ENCODE results near the gene ATP8A2. TPM values are rescaled to one million over a fixed set of nuclear protein-coding genes. Genes with fewer than 3 reads are reported as not detected.

Gene ATP8A2
- total RNA-seq, 1 donor from 2014 or later: 2.1 TPM

GRCh38 chr13:25868490-25868889, 496.7 kb downstream of the ATP8A2 start:
- Histone ChIP-seq H3K9me3 (ENCODE audit: control insufficient read depth in 3 of 3, low read length in 3 of 3) (no peaks in the 10 kb centered on the region), H3K4me3 (ENCODE audit: low read length in 3 of 3) (no peak overlapping the region), H3K9ac (ENCODE audit: low read depth in 1 of 3, low read length in 3 of 3) (no peak overlapping the region), H3K36me3 (ENCODE audit: control insufficient read depth in 3 of 3, insufficient read depth in 3 of 3, low read length in 3 of 3) (no peaks in the 10 kb centered on the region), H3K4me1 (ENCODE audit: control insufficient read depth in 3 of 3, insufficient read depth in 3 of 3, low read length in 3 of 3) (peaks cover 20 to 30% (median 21%) of the 10 kb centered on the region in 3 donors), H3K27me3 (ENCODE audit: control insufficient read depth in 3 of 3, insufficient read depth in 3 of 3, low read length in 3 of 3) (no peaks in the 10 kb centered on the region), H3K27ac (ENCODE audit: low read depth, low read length) (no peak overlapping the region)

- H3K27me3 ChIP-seq (ENCODE audit: control insufficient read depth in 3 of 3, insufficient read depth in 3 of 3, low read length in 3 of 3): no peaks in the 10 kb centered on the region
- no peak overlapping the region for H3K9ac ChIP-seq (ENCODE audit: low read depth in 1 of 3, low read length in 3 of 3)
- H3K4me1 ChIP-seq (ENCODE audit: control insufficient read depth in 3 of 3, insufficient read depth in 3 of 3, low read length in 3 of 3): peaks cover 20 to 30% (median 21%) of the 10 kb centered on the region in 3 donors
- H3K9me3 ChIP-seq (ENCODE audit: control insufficient read depth in 3 of 3, low read length in 3 of 3): no peaks in the 10 kb centered on the region
- H3K4me3 ChIP-seq (ENCODE audit: low read length in 3 of 3): peak overlapping the region in 2 of 3 donors; percentile 32 to 45
- H3K36me3 ChIP-seq (ENCODE audit: control insufficient read depth in 3 of 3, insufficient read depth in 3 of 3, low read length in 3 of 3): no peaks in the 10 kb centered on the region
- no peak overlapping the region for H3K27ac ChIP-seq (ENCODE audit: low read depth, low read length)
Observed at GRCh38 chr13:25869941-25870340, 498.2 kb downstream of the ATP8A2 start.

GRCh38 chr13:25871389-25872125, 499.8 kb downstream of the ATP8A2 start:
- Histone ChIP-seq H3K27ac (ENCODE audit: low read depth, low read length) (no peak overlapping the region), H3K4me1 (ENCODE audit: control insufficient read depth in 3 of 3, insufficient read depth in 3 of 3, low read length in 3 of 3) (peaks cover 20 to 30% (median 21%) of the 10 kb centered on the region in 3 donors), H3K9ac (ENCODE audit: low read depth in 1 of 3, low read length in 3 of 3) (no peak overlapping the region), H3K4me3 (ENCODE audit: low read length in 3 of 3) (no peak overlapping the region), H3K9me3 (ENCODE audit: control insufficient read depth in 3 of 3, low read length in 3 of 3) (no peaks in the 10 kb centered on the region), H3K27me3 (ENCODE audit: control insufficient read depth in 3 of 3, insufficient read depth in 3 of 3, low read length in 3 of 3) (no peaks in the 10 kb centered on the region), H3K36me3 (ENCODE audit: control insufficient read depth in 3 of 3, insufficient read depth in 3 of 3, low read length in 3 of 3) (no peaks in the 10 kb centered on the region)

- no peaks in the 10 kb centered on the region for H3K9me3 ChIP-seq (ENCODE audit: control insufficient read depth in 3 of 3, low read length in 3 of 3)
- H3K4me1 ChIP-seq (ENCODE audit: control insufficient read depth in 3 of 3, insufficient read depth in 3 of 3, low read length in 3 of 3): peaks cover 20 to 30% (median 21%) of the 10 kb centered on the region in 3 donors
- peak overlapping the region in 1 of 3 donors; percentile 47 for H3K9ac ChIP-seq (ENCODE audit: low read depth in 1 of 3, low read length in 3 of 3)
- peak overlapping the region; percentile 65 for H3K27ac ChIP-seq (ENCODE audit: low read depth, low read length)
- H3K27me3 ChIP-seq (ENCODE audit: control insufficient read depth in 3 of 3, insufficient read depth in 3 of 3, low read length in 3 of 3): no peaks in the 10 kb centered on the region
- H3K36me3 ChIP-seq (ENCODE audit: control insufficient read depth in 3 of 3, insufficient read depth in 3 of 3, low read length in 3 of 3): no peaks in the 10 kb centered on the region
- H3K4me3 ChIP-seq (ENCODE audit: low read length in 3 of 3): no peak overlapping the region
Observed at GRCh38 chr13:25872481-25873241, 500.9 kb downstream of the ATP8A2 start.

- no peaks in the 10 kb centered on the region for H3K27me3 ChIP-seq (ENCODE audit: control insufficient read depth in 3 of 3, insufficient read depth in 3 of 3, low read length in 3 of 3)
- peaks cover 20 to 30% (median 21%) of the 10 kb centered on the region in 3 donors for H3K4me1 ChIP-seq (ENCODE audit: control insufficient read depth in 3 of 3, insufficient read depth in 3 of 3, low read length in 3 of 3)
- H3K9me3 ChIP-seq (ENCODE audit: control insufficient read depth in 3 of 3, low read length in 3 of 3): no peaks in the 10 kb centered on the region
- H3K4me3 ChIP-seq (ENCODE audit: low read length in 3 of 3): no peak overlapping the region
- no peaks in the 10 kb centered on the region for H3K36me3 ChIP-seq (ENCODE audit: control insufficient read depth in 3 of 3, insufficient read depth in 3 of 3, low read length in 3 of 3)
- H3K9ac ChIP-seq (ENCODE audit: low read depth in 1 of 3, low read length in 3 of 3): no peak overlapping the region
- H3K27ac ChIP-seq (ENCODE audit: low read depth, low read length): peak overlapping the region; percentile 65
Observed at GRCh38 chr13:25873242-25873612, 501.5 kb downstream of the ATP8A2 start.

- Histone ChIP-seq H3K4me1 (ENCODE audit: control insufficient read depth in 3 of 3, insufficient read depth in 3 of 3, low read length in 3 of 3) (peaks cover 20 to 30% (median 21%) of the 10 kb centered on the region in 3 donors), H3K4me3 (ENCODE audit: low read length in 3 of 3) (no peak overlapping the region), H3K36me3 (ENCODE audit: control insufficient read depth in 3 of 3, insufficient read depth in 3 of 3, low read length in 3 of 3) (no peaks in the 10 kb centered on the region), H3K27me3 (ENCODE audit: control insufficient read depth in 3 of 3, insufficient read depth in 3 of 3, low read length in 3 of 3) (no peaks in the 10 kb centered on the region), H3K9me3 (ENCODE audit: control insufficient read depth in 3 of 3, low read length in 3 of 3) (no peaks in the 10 kb centered on the region), H3K9ac (ENCODE audit: low read depth in 1 of 3, low read length in 3 of 3) (no peak overlapping the region), H3K27ac (ENCODE audit: low read depth, low read length) (no peak overlapping the region)
Observed at GRCh38 chr13:25874064-25874737, 502.4 kb downstream of the ATP8A2 start.

GRCh38 chr13:25874907-25875306, 503.1 kb downstream of the ATP8A2 start:
- no peaks in the 10 kb centered on the region for H3K36me3 ChIP-seq (ENCODE audit: control insufficient read depth in 3 of 3, insufficient read depth in 3 of 3, low read length in 3 of 3)
- peaks cover 15 to 25% (median 18%) of the 10 kb centered on the region in 3 donors for H3K4me1 ChIP-seq (ENCODE audit: control insufficient read depth in 3 of 3, insufficient read depth in 3 of 3, low read length in 3 of 3)
- no peak overlapping the region for H3K27ac ChIP-seq (ENCODE audit: low read depth, low read length)
- no peak overlapping the region for H3K4me3 ChIP-seq (ENCODE audit: low read length in 3 of 3)
- no peaks in the 10 kb centered on the region for H3K9me3 ChIP-seq (ENCODE audit: control insufficient read depth in 3 of 3, low read length in 3 of 3)
- H3K9ac ChIP-seq (ENCODE audit: low read depth in 1 of 3, low read length in 3 of 3): no peak overlapping the region
- no peaks in the 10 kb centered on the region for H3K27me3 ChIP-seq (ENCODE audit: control insufficient read depth in 3 of 3, insufficient read depth in 3 of 3, low read length in 3 of 3)

- Histone ChIP-seq H3K27ac (ENCODE audit: low read depth, low read length) (no peak overlapping the region), H3K4me1 (ENCODE audit: control insufficient read depth in 3 of 3, insufficient read depth in 3 of 3, low read length in 3 of 3) (peaks cover 10 to 19% (median 14%) of the 10 kb centered on the region in 3 donors), H3K9ac (ENCODE audit: low read depth in 1 of 3, low read length in 3 of 3) (no peak overlapping the region), H3K27me3 (ENCODE audit: control insufficient read depth in 3 of 3, insufficient read depth in 3 of 3, low read length in 3 of 3) (no peaks in the 10 kb centered on the region), H3K9me3 (ENCODE audit: control insufficient read depth in 3 of 3, low read length in 3 of 3) (no peaks in the 10 kb centered on the region), H3K4me3 (ENCODE audit: low read length in 3 of 3) (no peak overlapping the region), H3K36me3 (ENCODE audit: control insufficient read depth in 3 of 3, insufficient read depth in 3 of 3, low read length in 3 of 3) (no peaks in the 10 kb centered on the region)
Observed at GRCh38 chr13:25876247-25876646, 504.5 kb downstream of the ATP8A2 start.

GRCh38 chr13:25879466-25879865, 507.7 kb downstream of the ATP8A2 start:
- H3K9me3 ChIP-seq (ENCODE audit: control insufficient read depth in 3 of 3, low read length in 3 of 3): no peaks in the 10 kb centered on the region
- peaks cover 0 to 4% (median 4%) of the 10 kb centered on the region in 3 donors for H3K4me1 ChIP-seq (ENCODE audit: control insufficient read depth in 3 of 3, insufficient read depth in 3 of 3, low read length in 3 of 3)
- no peak overlapping the region for H3K9ac ChIP-seq (ENCODE audit: low read depth in 1 of 3, low read length in 3 of 3)
- no peak overlapping the region for H3K4me3 ChIP-seq (ENCODE audit: low read length in 3 of 3)
- no peak overlapping the region for H3K27ac ChIP-seq (ENCODE audit: low read depth, low read length)
- peaks cover 0 to 5% (median 3%) of the 10 kb centered on the region in 3 donors for H3K27me3 ChIP-seq (ENCODE audit: control insufficient read depth in 3 of 3, insufficient read depth in 3 of 3, low read length in 3 of 3)
- H3K36me3 ChIP-seq (ENCODE audit: control insufficient read depth in 3 of 3, insufficient read depth in 3 of 3, low read length in 3 of 3): no peaks in the 10 kb centered on the region
